ENCODE measurements around the gene CFAP58.

Gene CFAP58

DNA sequence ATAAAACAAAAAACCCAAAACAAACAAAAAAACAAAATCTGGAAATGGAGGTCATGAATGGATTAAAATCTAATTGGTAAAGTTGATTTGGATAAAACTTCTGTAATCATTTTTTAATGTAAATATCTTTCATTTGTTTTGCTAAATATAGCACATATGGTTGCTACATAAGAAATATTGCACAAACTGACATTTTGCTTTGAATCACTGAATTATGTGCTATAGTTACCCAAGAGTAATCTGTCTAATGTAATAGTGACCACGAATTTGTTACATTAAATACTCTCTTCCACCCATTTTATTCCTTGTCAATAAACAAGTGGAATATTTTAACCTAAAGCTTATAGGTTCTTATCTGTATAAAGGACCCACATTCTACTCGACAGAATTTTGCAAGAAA is 6.2 kb downstream of the CFAP58 start:
- no peak for DNase-seq (ENCODE audit: insufficient read length, low spot score)
- FAIRE-seq, result no peak

DNA sequence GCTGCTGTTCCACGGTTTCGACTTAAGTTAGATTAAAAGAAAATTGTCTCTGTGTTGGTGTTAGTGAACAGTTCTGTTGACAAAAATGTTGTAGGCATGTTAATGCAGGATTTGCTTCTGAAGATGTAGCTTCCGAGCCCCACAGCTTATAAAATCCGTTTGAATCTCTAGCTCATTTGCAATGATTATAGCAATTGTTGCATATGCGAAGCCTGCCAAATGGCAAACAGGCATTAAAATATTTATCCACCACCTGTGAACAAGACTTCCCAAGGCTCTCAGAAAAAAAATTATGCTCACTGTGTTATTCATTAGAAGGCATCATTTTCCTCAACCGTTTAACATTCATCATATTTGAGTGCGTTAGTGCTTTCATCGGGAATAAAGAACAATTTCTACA is 14.3 kb downstream of the CFAP58 start:
- FAIRE-seq, result no peak

DNA sequence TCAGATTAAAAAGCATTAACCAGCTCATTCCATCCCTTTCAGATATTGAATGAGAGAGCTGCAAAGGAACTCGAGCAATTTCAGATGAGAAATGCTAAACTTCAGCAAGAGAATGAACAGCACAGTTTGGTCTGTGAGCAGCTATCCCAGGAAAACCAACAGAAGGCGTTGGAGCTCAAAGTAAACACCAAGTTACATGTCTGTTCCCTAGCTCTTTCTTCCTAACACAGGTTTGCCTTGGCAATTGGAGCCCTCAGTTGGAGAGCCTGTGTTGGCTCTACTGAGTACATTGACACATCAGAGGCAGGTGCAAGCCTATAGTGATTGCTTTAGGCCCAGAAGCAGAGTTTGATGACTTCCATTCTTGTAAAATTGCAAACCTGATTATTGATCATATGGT is 14.7 kb downstream of the CFAP58 start:
- DNase-seq (ENCODE audit: insufficient read length, low spot score) (no peak), FAIRE-seq (no peak)

More for the DNA sequence above, 14.3 kb downstream of the CFAP58 start:
- no peak for DNase-seq (ENCODE audit: insufficient read length, low spot score)

DNA sequence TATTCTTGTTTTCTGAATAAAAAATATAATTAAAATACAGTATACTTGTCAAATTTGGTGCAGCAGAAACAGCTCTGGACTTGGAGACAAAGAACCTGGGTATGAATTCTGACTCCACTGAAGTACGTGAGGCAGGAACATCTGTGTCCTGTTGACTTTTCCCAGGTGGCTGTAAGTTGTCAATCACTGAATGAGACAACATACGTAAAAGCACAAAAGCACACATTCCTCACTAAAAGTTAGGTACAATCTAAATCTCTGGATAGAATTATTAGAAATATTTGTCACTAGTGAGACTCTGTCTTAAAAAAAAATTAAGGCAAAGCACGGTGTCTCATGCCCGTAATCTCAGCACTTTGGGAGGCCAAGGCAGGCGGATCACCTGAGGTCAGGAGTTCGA is 18.1 kb downstream of the CFAP58 start:
- DNase-seq (ENCODE audit: insufficient read length, low spot score) (no peak), FAIRE-seq (no peak)

DNA sequence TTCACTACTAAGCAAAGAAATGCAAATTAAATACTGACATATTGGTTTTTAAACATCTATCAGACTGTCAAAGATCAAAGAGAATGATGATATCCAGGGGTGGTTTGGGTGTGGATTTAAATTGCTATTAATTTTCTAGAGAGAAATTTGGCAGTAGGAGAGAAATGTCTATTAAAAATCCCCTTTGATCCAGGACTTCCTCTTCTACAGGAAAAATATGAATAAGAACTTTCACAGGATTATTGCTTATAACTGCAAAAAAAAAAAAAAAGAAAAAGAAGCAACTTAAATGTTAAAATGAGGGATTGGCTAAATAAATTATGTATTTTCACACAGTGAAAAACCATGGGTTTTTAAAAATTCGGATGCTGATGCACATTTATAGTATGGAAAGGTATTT is 21.0 kb downstream of the CFAP58 start:
- DNase-seq (ENCODE audit: insufficient read length, low spot score) (no peak), FAIRE-seq (no peak)

DNA sequence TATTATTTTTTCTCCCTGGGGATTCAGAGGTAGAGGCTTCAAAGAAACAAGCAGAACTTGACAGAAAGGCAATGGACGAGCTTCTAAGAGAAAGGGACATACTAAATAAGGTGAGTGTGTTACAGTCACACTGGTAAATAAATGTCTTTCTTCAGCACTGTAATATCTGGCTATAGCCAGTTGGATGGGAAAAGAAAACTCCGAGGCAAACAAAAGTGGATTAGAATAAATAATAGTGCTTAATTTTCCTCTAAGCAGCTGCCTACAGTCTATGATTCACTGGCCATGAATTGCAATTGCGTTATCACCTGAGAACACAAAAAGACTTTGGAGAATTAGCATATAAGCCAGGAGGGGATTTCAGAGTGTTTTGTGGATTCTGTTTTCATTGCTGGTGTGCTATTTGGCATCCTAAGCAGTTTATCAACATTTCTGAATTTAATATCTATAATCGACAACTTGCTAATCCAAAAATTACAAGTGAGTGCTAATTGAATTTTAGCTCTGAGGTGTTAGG is 23.2 kb downstream of the CFAP58 start:
- FAIRE-seq, result no peak

DNA sequence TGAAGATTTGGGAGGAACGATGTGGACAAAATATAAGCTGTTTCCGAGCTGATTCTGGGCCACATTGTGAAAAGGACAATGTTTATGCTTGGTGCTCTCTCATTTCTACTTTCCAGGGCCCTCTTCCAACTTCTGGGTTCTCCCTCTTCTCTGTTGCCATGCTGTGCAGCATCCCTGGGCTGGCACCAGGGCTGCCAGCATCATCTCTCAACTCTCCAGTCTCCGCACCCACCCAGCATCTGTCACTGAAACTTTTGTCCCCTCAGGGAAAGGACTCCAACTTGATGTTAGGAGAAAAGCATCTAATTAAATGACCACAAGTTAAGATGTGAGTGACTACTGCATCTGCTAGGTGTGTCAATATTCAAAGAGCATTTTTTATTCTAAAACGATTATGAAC is 26.7 kb downstream of the CFAP58 start:
- DNase-seq (ENCODE audit: insufficient read length, low spot score), result no peak
- no peak for FAIRE-seq

More for the DNA sequence above, 23.2 kb downstream of the CFAP58 start:
- no peak for DNase-seq (ENCODE audit: insufficient read length, low spot score)

DNA sequence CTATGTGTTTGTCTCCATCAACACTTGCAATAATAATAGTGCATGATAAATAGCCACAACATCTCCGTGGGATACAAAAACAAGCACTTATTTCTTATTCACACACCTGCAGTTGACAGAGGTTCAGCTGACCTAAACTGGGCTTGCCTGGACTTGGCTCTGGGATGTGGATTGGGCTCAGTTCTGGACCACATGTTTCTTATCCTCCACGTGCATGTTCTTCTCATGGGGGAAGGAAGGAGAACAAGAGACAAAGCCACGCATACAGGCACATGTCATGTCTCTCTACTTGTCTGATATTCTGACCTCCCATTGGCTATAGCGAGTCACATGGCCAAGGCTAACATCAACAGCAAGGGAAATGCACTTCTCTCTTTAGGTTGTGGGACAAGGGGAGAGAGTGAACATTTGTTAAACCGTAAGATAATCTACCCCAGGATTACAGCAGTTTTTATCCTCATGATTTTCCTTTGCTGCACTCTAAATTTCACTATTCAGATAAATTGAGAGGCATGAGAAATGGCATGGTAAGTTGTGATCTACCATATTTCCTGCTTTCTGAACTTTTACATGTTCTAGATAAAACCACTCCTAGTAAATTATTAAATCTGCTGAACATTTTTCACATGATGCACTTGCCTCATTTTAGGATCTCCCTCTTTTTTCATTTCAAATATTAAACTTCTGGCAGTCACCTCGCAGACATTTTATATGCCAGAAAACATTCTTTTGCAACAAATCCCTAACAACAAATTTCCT is 33.7 kb downstream of the CFAP58 start:
- DNase-seq (ENCODE audit: insufficient read length, low spot score) (peak; percentile 10), FAIRE-seq (peak; percentile 89)

DNA sequence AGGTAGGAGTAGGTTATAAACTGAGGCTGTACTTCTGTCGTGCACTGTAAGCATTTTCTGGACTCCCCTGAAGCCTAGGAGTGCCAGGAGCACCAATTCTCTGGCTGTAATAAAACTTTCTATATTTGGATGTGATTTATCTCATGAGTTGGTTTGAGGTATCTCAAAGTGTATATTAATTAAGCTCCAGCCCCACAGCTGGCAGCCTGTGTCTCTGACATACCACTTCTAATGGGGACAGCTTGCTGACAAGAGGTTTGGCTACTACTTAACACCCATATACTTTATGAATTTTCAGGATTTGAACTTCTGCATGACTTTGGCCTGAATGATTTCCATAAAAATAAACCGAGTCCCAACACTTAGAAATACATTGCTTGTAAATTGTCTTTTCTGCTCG is 35.2 kb downstream of the CFAP58 start:
- DNase-seq (ENCODE audit: insufficient read length, low spot score), result no peak
- FAIRE-seq, result no peak

DNA sequence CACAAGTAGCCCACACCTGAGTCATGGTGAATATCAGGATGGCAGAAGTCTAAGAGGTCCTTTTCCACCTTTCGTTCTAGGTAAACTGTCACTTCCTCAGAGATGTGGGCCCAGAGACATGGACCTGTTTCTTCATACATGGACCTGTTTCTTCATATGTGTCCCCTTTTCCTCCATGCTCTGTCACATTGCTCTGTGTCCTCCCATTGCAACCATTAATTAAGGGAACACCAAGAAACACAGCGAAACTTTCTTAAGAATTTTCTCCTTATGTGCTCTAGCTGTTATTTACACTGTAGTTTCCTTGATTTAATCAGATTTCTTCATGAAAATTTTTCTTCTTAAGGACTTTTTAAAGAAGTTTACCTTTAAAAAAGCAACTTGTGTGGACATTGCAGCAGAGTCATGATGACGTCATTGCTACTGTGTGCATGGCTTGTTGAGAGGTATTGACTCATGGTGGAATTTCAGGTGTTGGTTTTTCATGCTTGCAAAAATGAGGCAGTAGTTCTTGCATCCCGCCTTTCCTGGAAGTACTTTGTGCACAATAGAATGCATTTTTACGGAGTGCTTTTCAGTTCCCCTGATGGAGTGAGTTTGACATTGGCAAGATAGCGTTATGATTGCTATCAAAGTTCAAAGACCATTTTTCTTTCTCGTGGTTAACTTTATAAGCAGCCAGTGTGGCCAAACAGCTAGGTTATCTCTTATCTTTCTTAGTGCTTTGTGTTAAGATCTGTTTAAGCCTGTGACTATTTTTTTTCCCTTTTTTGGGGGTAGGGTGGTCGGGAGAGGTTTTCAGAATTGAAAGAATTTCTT is 37.7 kb downstream of the CFAP58 start:
- DNase-seq (ENCODE audit: insufficient read length, low spot score) (no peak), FAIRE-seq (no peak)

DNA sequence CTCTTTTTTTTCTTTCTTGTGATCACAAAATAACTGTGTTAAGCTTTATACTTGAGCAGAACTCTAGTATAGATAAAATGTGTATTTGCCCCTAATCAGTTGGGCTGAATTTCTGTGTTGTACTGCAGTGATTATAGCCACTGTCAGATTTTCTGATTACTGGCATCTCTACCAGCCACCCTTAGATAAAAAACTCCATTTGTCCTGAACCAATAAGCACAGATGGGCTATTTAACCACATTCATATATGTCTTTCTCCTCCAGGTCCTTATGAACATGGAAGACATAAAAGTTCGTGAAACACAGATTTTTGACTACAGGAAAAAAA is 38.3 kb downstream of the CFAP58 start:
- DNase-seq (ENCODE audit: insufficient read length, low spot score) (no peak), FAIRE-seq (no peak)

DNA sequence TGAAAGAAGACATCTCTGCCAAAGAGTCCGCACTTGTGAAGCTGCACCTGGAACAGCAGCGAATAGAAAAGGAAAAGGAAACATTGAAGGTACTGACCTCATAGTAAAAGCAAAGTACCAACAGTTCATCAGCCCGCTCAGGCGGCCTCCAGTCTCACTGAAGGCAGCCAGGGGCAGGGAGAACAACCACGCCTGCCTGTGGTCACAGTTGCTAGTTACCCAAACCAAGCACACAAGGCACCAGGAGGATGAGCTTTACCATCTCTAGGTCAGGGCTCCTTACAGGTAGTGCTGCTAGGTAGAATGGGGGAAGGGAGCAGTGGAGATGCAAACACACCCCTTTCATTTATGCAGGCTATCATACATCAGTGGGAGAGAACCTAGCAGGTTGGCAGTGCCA is 39.8 kb downstream of the CFAP58 start:
- FAIRE-seq (no peak), DNase-seq (ENCODE audit: insufficient read length, low spot score) (no peak)

DNA sequence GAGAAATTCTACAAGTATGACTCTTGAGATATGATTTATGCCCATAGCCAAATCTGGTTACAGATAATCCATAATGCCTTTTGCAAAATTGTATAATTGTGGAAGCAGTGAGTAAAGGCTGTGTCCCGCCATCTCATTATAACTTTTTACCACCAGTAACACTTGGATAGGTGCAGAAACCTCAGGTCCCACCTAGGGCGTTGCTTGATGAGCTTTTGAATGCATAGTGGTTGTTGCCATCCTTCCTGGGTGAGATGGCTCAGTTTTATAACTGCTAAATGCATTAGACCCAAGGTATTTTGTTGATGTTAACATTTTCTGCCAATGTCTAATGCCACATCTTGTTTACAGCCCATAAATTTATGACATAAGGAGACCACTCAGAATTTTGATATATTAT is 42.9 kb downstream of the CFAP58 start:
- FAIRE-seq (no peak), DNase-seq (ENCODE audit: insufficient read length, low spot score) (no peak)

DNA sequence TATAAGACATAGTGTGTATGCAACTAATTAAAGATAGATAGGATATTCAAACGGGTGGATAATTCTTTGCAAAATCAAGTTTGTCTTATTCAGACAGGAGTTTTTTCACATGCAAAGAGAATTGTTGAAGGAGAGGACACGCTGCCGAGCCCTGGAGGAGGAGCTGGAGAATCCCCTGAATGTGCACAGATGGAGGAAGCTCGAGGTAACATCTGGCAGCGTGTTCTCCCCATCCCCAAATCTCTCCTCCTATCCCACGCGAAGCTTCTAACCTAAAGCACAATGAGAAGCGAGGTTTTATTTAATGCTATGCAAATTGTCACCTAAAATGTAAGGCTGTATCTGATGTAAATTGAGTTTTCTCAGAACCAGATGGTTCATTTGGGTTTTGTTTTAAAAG is 50.0 kb downstream of the CFAP58 start:
- no peak for FAIRE-seq
- no peak for DNase-seq (ENCODE audit: insufficient read length, low spot score)

DNA sequence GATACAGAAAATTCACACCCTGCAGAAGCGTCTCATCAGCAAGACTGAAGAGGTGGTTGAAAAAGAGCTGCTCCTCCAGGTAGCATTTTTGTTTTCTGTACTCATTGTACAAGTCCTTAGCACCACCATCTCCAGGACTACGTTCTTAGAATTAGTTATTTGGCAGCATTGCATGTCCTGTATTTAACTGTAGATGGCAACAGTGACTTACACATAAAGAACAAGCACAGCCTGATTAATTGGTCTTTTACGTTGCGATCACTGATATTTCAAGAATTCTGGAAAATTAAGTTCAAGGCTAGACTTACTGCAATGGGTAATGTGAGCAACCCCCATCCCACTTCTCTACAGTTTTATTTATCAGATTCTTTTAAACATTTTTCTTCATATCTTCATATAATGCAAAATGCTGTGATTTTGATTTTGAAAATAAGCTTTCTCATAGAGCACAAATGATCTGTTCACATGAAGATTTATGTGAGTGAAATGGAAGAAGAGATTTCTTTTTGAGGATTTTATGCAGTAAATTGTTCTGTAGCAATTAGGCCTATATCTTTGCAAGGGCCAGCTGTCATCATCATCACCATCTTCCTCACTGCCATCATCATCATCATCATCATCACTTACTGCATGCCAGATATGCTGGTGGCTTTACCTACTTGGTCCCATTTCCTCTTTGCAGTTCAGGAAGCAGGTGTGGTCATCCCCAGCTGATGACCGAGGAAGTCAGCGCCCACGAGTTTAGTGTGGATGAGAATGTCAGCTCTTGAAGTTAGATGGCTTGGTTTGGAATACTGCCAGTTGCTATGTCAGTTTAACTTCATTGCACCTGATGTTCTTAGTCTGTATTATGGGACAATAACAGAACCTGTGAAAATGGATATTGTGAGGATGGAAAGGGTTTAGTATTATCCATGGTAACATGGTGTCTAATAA is 53.4 kb downstream of the CFAP58 start:
- DNase-seq (ENCODE audit: insufficient read length, low spot score), result no peak

DNA sequence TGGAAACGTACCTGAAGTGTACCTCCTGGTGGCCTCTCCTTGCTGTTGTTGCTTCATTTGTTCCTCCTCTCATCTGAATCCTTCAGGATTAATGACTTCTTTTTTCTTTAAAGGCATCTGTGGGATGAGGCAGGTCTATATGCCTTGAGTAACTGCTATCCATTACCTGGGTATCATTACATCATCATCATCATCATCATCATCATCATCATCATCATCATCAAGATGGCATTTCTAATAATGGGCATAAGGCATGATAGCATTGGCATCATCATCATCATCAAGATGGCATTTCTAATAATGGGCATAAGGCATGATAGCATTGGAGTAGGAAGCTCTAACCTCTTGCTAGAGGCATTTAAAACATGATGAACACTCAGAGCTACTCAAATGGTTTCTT is 59.9 kb downstream of the CFAP58 start:
- FAIRE-seq (no peak), DNase-seq (ENCODE audit: insufficient read length, low spot score) (no peak)

More for the DNA sequence above, 53.4 kb downstream of the CFAP58 start:
- FAIRE-seq, result peak; percentile 26

DNA sequence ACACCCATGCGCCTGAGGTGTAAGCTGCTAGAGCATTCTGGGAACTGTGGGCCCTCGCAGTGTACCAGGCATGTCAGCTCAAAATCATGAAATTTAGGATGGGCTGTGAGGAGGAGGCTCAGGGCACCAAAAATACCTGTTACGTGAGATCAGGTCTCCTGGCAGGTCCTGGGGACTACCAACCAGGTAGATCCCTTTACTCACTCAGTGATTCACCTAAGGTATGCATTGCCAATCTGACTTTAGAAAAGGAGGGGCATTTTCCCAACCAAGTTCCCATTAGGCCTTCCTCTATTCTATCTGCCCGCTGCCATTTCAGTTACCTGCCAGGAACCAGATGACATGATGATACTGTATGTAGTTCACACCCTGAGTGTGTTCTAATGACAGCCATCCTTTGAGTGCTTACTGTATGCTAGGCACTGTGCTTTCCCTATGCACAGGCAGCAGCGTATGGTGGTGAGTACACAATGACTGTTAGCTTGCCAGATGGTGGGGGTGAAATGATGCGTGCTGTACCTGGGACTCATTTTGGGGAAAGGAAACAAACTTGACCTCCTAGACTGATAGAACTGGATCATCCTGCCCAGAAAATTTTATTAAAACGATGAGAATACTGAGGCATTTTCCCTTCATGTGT is 62.0 kb downstream of the CFAP58 start:
- FAIRE-seq, result no peak
- no peak for DNase-seq (ENCODE audit: insufficient read length, low spot score)

DNA sequence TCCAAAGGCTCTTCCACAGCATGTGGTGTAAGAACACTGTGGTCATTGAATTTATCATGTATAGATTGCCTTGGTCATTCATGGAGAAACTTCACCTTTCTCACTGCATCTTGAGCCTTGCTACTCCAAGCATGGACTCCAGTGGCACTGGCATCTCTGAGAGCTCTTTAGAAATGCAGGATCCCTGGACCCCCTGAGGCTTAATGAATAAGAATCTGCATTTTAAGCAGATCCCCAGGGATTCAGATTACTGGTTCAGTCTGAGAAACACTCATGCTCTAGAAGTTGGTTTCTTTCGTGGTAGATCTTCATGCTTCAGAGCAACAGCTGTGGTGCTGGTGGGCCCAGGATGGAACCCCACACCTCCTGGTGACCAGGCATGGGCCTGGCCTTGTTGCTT is 63.2 kb downstream of the CFAP58 start:
- no peak for DNase-seq (ENCODE audit: insufficient read length, low spot score)
- no peak for FAIRE-seq

DNA sequence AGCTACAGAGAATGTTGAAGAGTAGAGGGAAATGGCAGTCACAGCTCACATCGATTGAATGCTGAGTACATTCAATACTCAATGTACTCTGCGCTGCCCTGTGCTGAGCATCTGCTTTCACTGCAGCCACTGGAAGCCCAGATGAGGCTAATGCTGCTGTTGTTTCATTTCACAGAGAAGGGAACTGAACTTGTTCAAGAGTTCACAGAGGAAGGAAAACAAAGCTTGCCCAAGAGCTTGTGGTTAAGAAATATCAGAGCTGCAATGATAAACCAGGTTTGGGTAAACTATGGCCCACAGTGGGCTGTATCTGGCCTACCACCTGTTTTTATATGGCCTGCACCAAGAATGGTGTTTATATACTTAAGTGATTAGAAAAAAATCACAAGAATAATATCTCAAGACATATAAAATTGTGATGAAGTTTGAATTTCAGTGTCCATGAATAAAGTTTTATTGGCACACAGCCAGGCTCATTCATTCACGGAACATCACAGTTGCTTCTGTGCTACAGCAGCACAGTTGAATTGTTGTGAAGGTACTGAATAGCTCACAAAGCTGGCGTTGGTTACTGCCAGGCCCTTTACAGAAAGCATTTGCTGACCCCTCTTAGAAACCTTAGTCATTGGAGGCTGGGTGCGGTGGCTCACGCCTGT is 64.1 kb downstream of the CFAP58 start:
- no peak for FAIRE-seq
- no peak for DNase-seq (ENCODE audit: insufficient read length, low spot score)

DNA sequence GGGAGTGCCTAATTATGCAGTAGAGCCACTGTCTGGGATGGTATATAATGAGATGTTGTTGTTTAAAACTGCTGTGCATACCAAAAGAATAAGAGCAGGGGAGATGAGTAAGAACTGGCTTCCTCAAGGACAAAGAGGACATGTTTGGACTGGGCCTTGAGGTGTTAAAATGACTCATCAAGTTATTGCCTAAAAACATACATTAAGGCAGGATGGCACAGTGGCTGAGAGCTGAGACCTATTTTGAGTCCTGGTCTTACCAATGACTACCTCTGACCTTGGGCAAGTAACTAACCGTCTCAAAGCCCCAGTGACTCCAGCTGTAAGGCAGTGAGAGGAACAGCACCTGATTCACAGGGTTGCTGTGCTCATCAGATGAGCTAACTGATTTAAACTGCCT is 71.1 kb downstream of the CFAP58 start:
- FAIRE-seq, result no peak
- DNase-seq (ENCODE audit: insufficient read length, low spot score), result peak; percentile 8
